Suprapubic skin (tissue), 3 donors: ENCODE data around the gene MEFV.

Experiments used
- POLR2A ChIP-seq, 2 donors: fragments of 450-650 bp; IDR thresholded peaks; one replicate each; pipeline ENCODE4 v1.6.1; 2017; ENCODE audit warnings: antibody characterized with exemption in 2 of 2, mild to moderate bottlenecking in 2 of 2, moderate library complexity in 2 of 2
- TF ChIP-seq, protein P1 (sequence below), 2 donors: fragments of 200-600 bp in 1 of 2; fragments of 450-650 bp in 1 of 2; sonication (generic) in 1 of 2; IDR thresholded peaks; one replicate each; pipeline ENCODE4 v1.5.1; 2016 to 2019; ENCODE audit warnings: antibody characterized with exemption in 2 of 2, mild to moderate bottlenecking in 1 of 2, moderate library complexity in 1 of 2

DNA sequence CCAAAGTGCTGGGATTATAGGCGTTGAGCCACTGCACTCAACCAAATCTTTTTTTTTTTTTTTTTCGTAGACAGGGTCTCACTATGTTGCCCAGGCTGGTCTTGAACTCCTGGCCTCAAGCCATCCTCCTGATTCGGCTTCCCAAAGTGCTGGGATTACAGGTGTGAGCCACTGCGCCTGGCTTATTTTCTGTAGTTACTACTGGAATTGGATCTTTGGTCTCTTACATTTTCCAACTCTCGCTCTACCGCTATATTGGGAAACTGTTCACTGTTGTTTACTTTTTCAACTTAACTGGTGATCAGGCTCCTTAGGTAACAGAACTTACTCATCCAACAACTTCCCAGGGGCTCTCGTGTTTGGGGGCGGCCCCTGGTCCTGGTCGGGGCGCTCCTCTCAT, 35.6 kb downstream of the MEFV start:
- TF ChIP-seq, protein P1, sequence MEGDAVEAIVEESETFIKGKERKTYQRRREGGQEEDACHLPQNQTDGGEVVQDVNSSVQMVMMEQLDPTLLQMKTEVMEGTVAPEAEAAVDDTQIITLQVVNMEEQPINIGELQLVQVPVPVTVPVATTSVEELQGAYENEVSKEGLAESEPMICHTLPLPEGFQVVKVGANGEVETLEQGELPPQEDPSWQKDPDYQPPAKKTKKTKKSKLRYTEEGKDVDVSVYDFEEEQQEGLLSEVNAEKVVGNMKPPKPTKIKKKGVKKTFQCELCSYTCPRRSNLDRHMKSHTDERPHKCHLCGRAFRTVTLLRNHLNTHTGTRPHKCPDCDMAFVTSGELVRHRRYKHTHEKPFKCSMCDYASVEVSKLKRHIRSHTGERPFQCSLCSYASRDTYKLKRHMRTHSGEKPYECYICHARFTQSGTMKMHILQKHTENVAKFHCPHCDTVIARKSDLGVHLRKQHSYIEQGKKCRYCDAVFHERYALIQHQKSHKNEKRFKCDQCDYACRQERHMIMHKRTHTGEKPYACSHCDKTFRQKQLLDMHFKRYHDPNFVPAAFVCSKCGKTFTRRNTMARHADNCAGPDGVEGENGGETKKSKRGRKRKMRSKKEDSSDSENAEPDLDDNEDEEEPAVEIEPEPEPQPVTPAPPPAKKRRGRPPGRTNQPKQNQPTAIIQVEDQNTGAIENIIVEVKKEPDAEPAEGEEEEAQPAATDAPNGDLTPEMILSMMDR (IDR thresholded peaks at IDR 0.05): no peak
- no peak for TF ChIP-seq POLR2A (IDR thresholded peaks at IDR 0.05)
